ENCODE data around the gene SLAMF6. TPM values are rescaled to one million over a fixed set of nuclear protein-coding genes. Genes with fewer than 3 reads are reported as not detected.
A peak's percentile ranks its signal among the peaks of the same experiment; 100 is the strongest.
"Not testable (repeated sequence)": the region's sequence is repeated elsewhere in the genome, so short reads cannot be mapped to it uniquely, and the experiment has no call there.

Gene SLAMF6
- total and polyA plus RNA-seq, 4 experiments from 2014 or later: 56.4 to 105 (median 78.0) TPM

DNA sequence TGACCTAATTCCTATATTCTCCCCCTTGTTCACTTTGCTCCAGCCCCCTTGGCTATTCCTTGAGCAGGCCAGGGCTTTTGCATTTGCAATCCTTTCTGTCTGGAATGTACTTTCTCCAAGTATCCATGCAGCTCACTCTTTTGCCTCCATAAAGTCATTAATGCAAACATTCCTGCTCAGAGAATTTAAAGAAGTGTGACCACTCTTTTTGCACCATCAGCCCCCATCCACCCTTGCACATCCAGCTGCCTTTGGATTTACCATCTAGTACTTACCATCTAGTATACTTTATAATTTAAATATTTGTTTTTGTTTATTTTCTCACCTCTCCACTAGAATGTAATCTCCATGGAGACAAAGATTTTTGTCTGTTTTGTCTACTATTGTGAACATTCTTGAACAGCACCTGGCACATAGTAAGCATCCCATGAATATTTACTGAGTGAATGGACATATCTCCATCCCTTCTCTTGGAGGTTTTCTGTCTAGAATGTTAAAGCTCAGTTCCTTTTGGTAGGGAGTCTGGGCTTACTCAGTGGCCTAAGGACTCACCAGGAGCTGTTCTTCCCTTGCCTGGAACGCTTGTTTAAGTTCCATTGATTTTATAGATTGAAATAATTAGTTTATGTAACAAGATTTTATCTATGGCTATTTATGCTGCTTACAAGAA is 22.6 kb downstream of the SLAMF6 start:
- Histone ChIP-seq H3K27me3 (ENCODE audit: insufficient read depth, low read length) (no peaks in the 10 kb centered on the region), H3K9me3 (ENCODE audit: control insufficient read depth in 1 of 2, low read length in 2 of 2) (no peaks in the 10 kb centered on the region), H3K36me3 (ENCODE audit: insufficient read depth, low read length) (peaks cover 7% of the 10 kb centered on the region), H3K27ac (ENCODE audit: low read depth, low read length) (no peak overlapping the region), H3K4me1 (ENCODE audit: insufficient read depth, low read length) (peaks cover 43% of the 10 kb centered on the region), H3K4me3 (ENCODE audit: low read length in 2 of 2) (no peak overlapping the region)
- Mint-ChIP-seq H3K27me3 (no peaks in the 10 kb centered on the region), H3K4me1 (peaks cover 39 to 80% (median 68%) of the 10 kb centered on the region in 4 donors), H3K4me3 (no peak overlapping the region), H3K9me3 (peaks cover 0 to 14% (median 7%) of the 10 kb centered on the region in 8 donors), H3K36me3 (peaks cover 68 to 69% of the 10 kb centered on the region in 2 donors), H3K27ac (no peak overlapping the region)
- intact Hi-C loops (cut with micrococcal nuclease): loop anchor here (5.0 kb wide), 1 partner anchor 42 kb away; no protein-coding TSS in a partner anchor
- ChIA-PET CTCF (ENCODE audit: partially characterized antibody) (interaction anchor here (4.8 kb wide), 1 partner anchor 12 kb away, joined by 18 read pairs; no protein-coding TSS in a partner anchor), POLR2A (ENCODE audit: partially characterized antibody) (interaction anchor here (0.9 to 2.3 kb wide), 4 partner anchors 13 to 128 kb away, joined by 3 to 7 read pairs (median 4); no protein-coding TSS in a partner anchor)
- no peak for DNase-seq

DNA sequence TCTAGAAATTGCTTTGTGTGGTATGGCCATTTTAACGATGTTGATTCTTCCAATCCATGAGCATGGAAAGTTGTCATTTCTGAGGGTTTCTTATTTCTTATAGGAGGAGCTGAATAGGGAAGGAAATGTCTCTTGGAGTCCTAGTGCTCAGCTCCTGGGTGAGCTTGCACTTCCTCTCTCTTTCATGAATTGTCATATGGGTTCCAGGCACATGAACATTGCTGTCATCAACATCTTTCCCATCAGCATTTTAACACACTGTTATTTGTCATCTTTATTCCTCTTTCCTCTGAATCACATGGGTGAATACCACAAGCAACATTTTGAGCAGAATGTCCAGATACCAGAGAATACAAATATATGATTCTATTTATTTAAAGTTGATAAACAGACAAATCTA is 23.4 kb downstream of the SLAMF6 start:
- Histone ChIP-seq H3K4me3 (ENCODE audit: low read length in 2 of 2) (no peak overlapping the region), H3K27me3 (ENCODE audit: insufficient read depth, low read length) (no peaks in the 10 kb centered on the region), H3K36me3 (ENCODE audit: insufficient read depth, low read length) (peaks cover 9% of the 10 kb centered on the region), H3K4me1 (ENCODE audit: insufficient read depth, low read length) (peaks cover 40% of the 10 kb centered on the region), H3K9me3 (ENCODE audit: control insufficient read depth in 1 of 2, low read length in 2 of 2) (no peaks in the 10 kb centered on the region), H3K27ac (ENCODE audit: low read depth, low read length) (no peak overlapping the region)
- Mint-ChIP-seq H3K4me1 (peaks cover 39 to 76% (median 66%) of the 10 kb centered on the region in 4 donors), H3K9me3 (peaks cover 0 to 10% (median 5%) of the 10 kb centered on the region in 8 donors), H3K4me3 (peak overlapping the region in 1 of 8 donors; percentile 11), H3K36me3 (peaks cover 71 to 74% of the 10 kb centered on the region in 2 donors), H3K27ac (peak overlapping the region in 3 of 7 donors; percentile 22 to 59 (median 48)), H3K27me3 (no peaks in the 10 kb centered on the region)
- intact Hi-C loops (cut with micrococcal nuclease): loop anchor here (5.0 kb wide), 1 partner anchor 43 kb away; no protein-coding TSS in a partner anchor
- no peak for DNase-seq
- CTCF ChIA-PET (ENCODE audit: partially characterized antibody): interaction anchor here (1.5 to 4.8 kb wide), 2 partner anchors 11 to 71 kb away, joined by 3 to 18 read pairs; no protein-coding TSS in a partner anchor
- POLR2A ChIA-PET (ENCODE audit: partially characterized antibody): interaction anchor here (0.6 to 2.3 kb wide), 4 partner anchors 14 to 165 kb away, joined by 3 to 7 read pairs (median 4); no protein-coding TSS in a partner anchor

DNA sequence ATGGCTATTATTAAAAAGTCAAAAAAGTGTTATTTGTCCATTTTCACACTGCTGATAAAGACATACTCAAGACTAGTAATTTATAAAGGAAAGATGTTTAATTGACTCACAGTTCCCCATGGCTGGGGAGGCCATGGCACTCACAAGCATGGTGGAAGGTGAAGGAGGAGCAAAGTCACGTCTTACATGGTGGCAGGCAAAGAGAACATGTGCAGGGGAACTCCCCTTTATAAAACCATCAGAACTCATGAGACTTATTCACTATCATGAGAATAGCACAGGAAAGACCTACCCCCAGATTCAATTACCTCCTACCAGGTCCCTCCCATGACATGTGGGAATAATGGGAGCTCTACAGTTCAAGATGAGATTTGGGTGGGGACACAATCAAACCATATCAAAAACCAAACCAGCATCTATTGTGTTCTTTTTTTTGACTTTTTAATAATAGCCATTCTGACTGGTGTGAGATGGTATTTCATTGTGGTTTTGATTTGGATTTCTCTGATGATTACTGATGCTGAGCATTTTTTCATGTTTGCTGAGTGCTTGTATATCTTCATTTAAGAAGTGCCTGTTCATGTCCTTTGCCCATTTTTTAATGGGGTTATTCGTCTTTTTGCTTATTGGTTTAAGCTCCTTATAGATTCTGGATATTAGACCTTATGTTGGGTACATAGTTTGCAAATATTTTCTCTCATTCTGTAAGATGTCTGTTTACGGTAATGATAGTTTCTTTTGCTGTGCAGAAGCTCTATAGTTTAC is 24.6 kb downstream of the SLAMF6 start:
- CTCF ChIA-PET (ENCODE audit: partially characterized antibody): interaction anchor here (0.7 to 4.8 kb wide), 3 partner anchors 10 to 70 kb away, joined by 3 to 18 read pairs (median 4); no protein-coding TSS in a partner anchor
- POLR2A ChIA-PET (ENCODE audit: partially characterized antibody): interaction anchor here (0.6 to 1.1 kb wide), 4 partner anchors 18 to 167 kb away, joined by 3 to 4 read pairs (median 3); no protein-coding TSS in a partner anchor
- H3K36me3 ChIP-seq (ENCODE audit: insufficient read depth, low read length); intact Hi-C loops (cut with micrococcal nuclease); H3K9me3 Mint-ChIP-seq; H3K27me3 ChIP-seq (ENCODE audit: insufficient read depth, low read length); H3K4me3 ChIP-seq (ENCODE audit: low read length in 2 of 2); H3K4me3 Mint-ChIP-seq; H3K27ac ChIP-seq (ENCODE audit: low read depth, low read length); H3K9me3 ChIP-seq (ENCODE audit: control insufficient read depth in 1 of 2, low read length in 2 of 2); DNase-seq; H3K27me3 Mint-ChIP-seq: not testable (repeated sequence)
- Mint-ChIP-seq H3K4me1 (peaks cover 27 to 70% (median 57%) of the 10 kb centered on the region in 4 donors), H3K27ac (peak overlapping the region in 1 of 7 donors; percentile 48), H3K36me3 (peaks cover 67 to 69% of the 10 kb centered on the region in 2 donors)
- H3K4me1 ChIP-seq (ENCODE audit: insufficient read depth, low read length): peaks cover 28% of the 10 kb centered on the region

DNA sequence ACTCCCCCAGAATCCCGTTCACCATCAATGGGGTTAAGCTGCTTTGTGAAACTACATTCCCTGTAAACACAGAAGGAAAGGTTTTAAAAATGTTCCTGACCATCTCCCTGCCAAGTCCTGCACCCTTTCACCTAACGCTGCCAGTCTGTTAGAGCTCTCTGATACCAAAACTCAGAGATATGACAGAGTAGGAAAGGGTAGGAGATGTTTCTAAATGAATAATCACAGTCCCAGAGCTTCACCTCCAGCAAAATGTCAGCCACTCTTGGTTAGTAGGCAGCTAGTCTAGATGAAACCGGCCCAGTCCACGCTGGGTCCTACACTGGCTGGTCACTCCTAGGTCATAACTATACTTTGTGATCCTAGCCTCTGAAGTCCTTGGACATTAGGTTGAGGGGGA is 26.7 kb downstream of the SLAMF6 start:
- H3K4me3 Mint-ChIP-seq: no peak overlapping the region
- peaks cover 11 to 50% (median 38%) of the 10 kb centered on the region in 4 donors for H3K4me1 Mint-ChIP-seq
- no peak overlapping the region for H3K4me3 ChIP-seq (ENCODE audit: low read length in 2 of 2)
- POLR2A ChIA-PET (ENCODE audit: partially characterized antibody): interaction anchor here (1.2 to 1.6 kb wide), 2 partner anchors 15 to 45 kb away, joined by 3 to 4 read pairs; no protein-coding TSS in a partner anchor
- CTCF ChIA-PET (ENCODE audit: partially characterized antibody): interaction anchor here (1.1 to 1.5 kb wide), 2 partner anchors 12 to 39 kb away, joined by 3 read pairs; no protein-coding TSS in a partner anchor
- peaks cover 50 to 52% of the 10 kb centered on the region in 2 donors for H3K36me3 Mint-ChIP-seq
- intact Hi-C loops (cut with micrococcal nuclease): no loop called here
- H3K27ac ChIP-seq (ENCODE audit: low read depth, low read length): no peak overlapping the region
- no peaks in the 10 kb centered on the region for H3K9me3 ChIP-seq (ENCODE audit: control insufficient read depth in 1 of 2, low read length in 2 of 2)
- no peaks in the 10 kb centered on the region for H3K27me3 Mint-ChIP-seq
- H3K27me3 ChIP-seq (ENCODE audit: insufficient read depth, low read length): no peaks in the 10 kb centered on the region
- no peak for DNase-seq
- peaks cover 17% of the 10 kb centered on the region for H3K36me3 ChIP-seq (ENCODE audit: insufficient read depth, low read length)
- H3K4me1 ChIP-seq (ENCODE audit: insufficient read depth, low read length): peaks cover 15% of the 10 kb centered on the region
- peaks cover 0 to 9% (median 3%) of the 10 kb centered on the region in 8 donors for H3K9me3 Mint-ChIP-seq
- peak overlapping the region in 2 of 7 donors; percentile 43 to 62 for H3K27ac Mint-ChIP-seq

DNA sequence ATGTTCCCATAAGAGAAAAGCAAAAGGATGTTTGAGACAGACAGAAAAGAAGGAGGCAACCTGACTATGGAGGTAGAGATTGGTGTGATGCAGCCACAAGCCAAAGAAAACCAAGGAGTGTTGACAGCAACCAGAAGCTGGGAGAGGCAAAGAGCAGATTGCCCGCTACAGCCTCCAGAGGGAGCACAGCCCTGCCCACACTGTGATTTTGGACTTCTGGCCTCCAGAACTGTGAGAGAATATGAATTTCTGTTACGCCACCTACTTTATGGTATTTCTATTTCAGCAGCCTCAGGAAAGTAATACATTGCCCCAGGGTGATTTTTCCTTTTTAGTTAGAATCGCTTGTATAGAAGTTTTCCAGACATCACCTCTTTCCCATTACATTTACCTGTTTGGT is 28.4 kb downstream of the SLAMF6 start:
- Histone ChIP-seq H3K36me3 (ENCODE audit: insufficient read depth, low read length) (peaks cover 32% of the 10 kb centered on the region), H3K27me3 (ENCODE audit: insufficient read depth, low read length) (no peaks in the 10 kb centered on the region), H3K27ac (ENCODE audit: low read depth, low read length) (no peak overlapping the region), H3K4me1 (ENCODE audit: insufficient read depth, low read length) (peaks cover 7% of the 10 kb centered on the region), H3K9me3 (ENCODE audit: control insufficient read depth in 1 of 2, low read length in 2 of 2) (no peaks in the 10 kb centered on the region), H3K4me3 (ENCODE audit: low read length in 2 of 2) (no peak overlapping the region)
- Mint-ChIP-seq H3K27ac (peak overlapping the region in 4 of 7 donors; percentile 6 to 16 (median 10)), H3K36me3 (peaks cover 50 to 58% of the 10 kb centered on the region in 2 donors), H3K4me3 (no peak overlapping the region), H3K27me3 (no peaks in the 10 kb centered on the region), H3K9me3 (peaks cover 0 to 8% (median 3%) of the 10 kb centered on the region in 8 donors), H3K4me1 (peaks cover 9 to 35% (median 27%) of the 10 kb centered on the region in 4 donors)
- DNase-seq: no peak
- intact Hi-C loops (cut with micrococcal nuclease): no loop called here
- ChIA-PET POLR2A (ENCODE audit: partially characterized antibody) (no interaction called here), CTCF (ENCODE audit: partially characterized antibody) (no interaction called here)

DNA sequence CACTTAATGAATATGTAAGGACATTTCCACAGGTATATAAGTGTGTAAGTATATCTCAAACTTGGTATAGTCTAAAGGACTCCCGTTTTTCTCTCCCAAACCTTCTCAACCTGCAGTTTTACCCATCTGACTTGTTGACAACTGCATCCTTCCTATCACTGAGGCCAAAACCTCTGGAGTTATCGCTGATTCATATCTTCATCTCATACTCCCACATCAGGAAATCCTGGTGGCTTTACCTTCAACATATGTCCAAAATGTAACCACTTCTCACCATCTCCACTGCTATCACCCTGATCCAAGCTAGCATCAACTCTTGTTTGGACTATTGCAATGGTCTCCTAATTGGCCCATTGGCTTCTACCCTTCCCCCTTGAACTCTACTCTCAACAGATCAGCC is 30.4 kb downstream of the SLAMF6 start:
- no peaks in the 10 kb centered on the region for H3K27me3 Mint-ChIP-seq
- POLR2A ChIA-PET (ENCODE audit: partially characterized antibody): interaction anchor here (1.6 kb wide), 1 partner anchor 9 kb away, joined by 4 read pairs; no protein-coding TSS in a partner anchor

More for the DNA sequence above, 30.4 kb downstream of the SLAMF6 start:
- H3K27ac Mint-ChIP-seq: no peak overlapping the region
- Histone ChIP-seq H3K36me3 (ENCODE audit: insufficient read depth, low read length) (peaks cover 44% of the 10 kb centered on the region), H3K4me3 (ENCODE audit: low read length in 2 of 2) (no peak overlapping the region), H3K9me3 (ENCODE audit: control insufficient read depth in 1 of 2, low read length in 2 of 2) (no peaks in the 10 kb centered on the region), H3K27me3 (ENCODE audit: insufficient read depth, low read length) (no peaks in the 10 kb centered on the region), H3K27ac (ENCODE audit: low read depth, low read length) (no peak overlapping the region), H3K4me1 (ENCODE audit: insufficient read depth, low read length) (peaks cover 7% of the 10 kb centered on the region)
- peaks cover 11 to 26% (median 18%) of the 10 kb centered on the region in 4 donors for H3K4me1 Mint-ChIP-seq
- H3K4me3 Mint-ChIP-seq: no peak overlapping the region
- peaks cover 48 to 61% of the 10 kb centered on the region in 2 donors for H3K36me3 Mint-ChIP-seq
- CTCF ChIA-PET (ENCODE audit: partially characterized antibody): no interaction called here
- intact Hi-C loops (cut with micrococcal nuclease): no loop called here
- no peaks in the 10 kb centered on the region for H3K9me3 Mint-ChIP-seq
- DNase-seq: no peak
